K562 (cell line): ENCODE data around the gene TSPAN3. TPM values are rescaled to one million over a fixed set of nuclear protein-coding genes. Genes with fewer than 3 reads are reported as not detected.

Experiments
- ATAC-seq: fragments of 200-7000 bp; cut with Tn5 transposase; 3 replicates; pipeline ENCODE4 v1.9.1; 2020; ENCODE audit warnings: moderate library complexity
- BruUV-seq: library from RNA; stranded (reverse); fragments of 400-500 nt; replicated peaks from 2 replicates; lab custom pipeline; 2021; lab: Mats Ljungman, UMichigan
- CTCF ChIA-PET: fragments of 300-600 bp; formaldehyde crosslinking; extraction: SDS; loops from one replicate; lab custom pipeline; 2021; ENCODE audit warnings: low intra/inter-chr PET ratio; lab: Yijun Ruan, JAX
- POLR2A ChIA-PET: fragments of 300-600, 350-650 bp; sonication (Branson Sonifier 250); formaldehyde crosslinking; extraction: SDS; loops from one replicate; lab custom pipeline; 2021; ENCODE audit warnings: antibody characterized with exemption, inconsistent platforms; lab: Yijun Ruan, JAX
- DNase-seq, 4 experiments: peaks; one replicate each; pipeline versions ENCODE4 v3.0.0 to v3.0.0-alpha.2; 2011 to 2018; ENCODE audit warnings: low spot score in 3 of 4, mixed read lengths in 3 of 4; ENCODE audit errors: extremely low read depth in 1 of 4
- FAIRE-seq: peaks from 2 replicates; lab custom pipeline; 2011; peaks lifted over from hg19 to GRCh38; lab: Jason Lieb, UNC
- H2AFZ ChIP-seq: 2 replicates; pipeline ENCODE4 v1.6.0; 2011; ENCODE audit warnings: low read depth, low read length, control low read depth, inconsistent platforms
- H3K27ac ChIP-seq: fragments of 200-600 bp; 3 replicates; pipeline ENCODE4 v1.8.0; 2011; ENCODE audit warnings: low read depth, mild to moderate bottlenecking, control low read depth, inconsistent platforms, low read length, moderate library complexity, mixed read lengths; ENCODE audit errors: extremely low read depth
- H3K27me3 ChIP-seq, 2 experiments: fragments of 300-600 bp in 1 of 2; 2 replicates in 1 of 2; 3 replicates in 1 of 2; pipeline versions ENCODE4 v1.6.0 to v1.8.0; 2011; ENCODE audit warnings: inconsistent platforms in 2 of 2, low read length in 2 of 2, mild to moderate bottlenecking in 1 of 2, mixed read lengths in 1 of 2, moderate library complexity in 1 of 2; ENCODE audit not compliant: control insufficient read depth in 2 of 2, insufficient read depth in 2 of 2
- H3K36me3 ChIP-seq: fragments of 300-600 bp; 3 replicates; pipeline ENCODE4 v1.8.0; 2011; ENCODE audit warnings: mild to moderate bottlenecking, low read length, inconsistent platforms; ENCODE audit not compliant: control insufficient read depth, insufficient read depth
- H3K4me1 ChIP-seq, 2 experiments: fragments of 200-600 bp in 1 of 2; replicated peaks in 1 of 2; 2 replicates in 1 of 2; 3 replicates in 1 of 2; pipeline versions ENCODE4 v1.5.1 to v1.8.0; 2011; ENCODE audit warnings: inconsistent platforms in 2 of 2, low read length in 2 of 2, mild to moderate bottlenecking in 1 of 2, mixed read lengths in 1 of 2, moderate library complexity in 1 of 2; ENCODE audit not compliant: control insufficient read depth in 2 of 2, insufficient read depth in 2 of 2
- H3K4me2 ChIP-seq: 2 replicates; pipeline ENCODE4 v1.6.1; 2011; ENCODE audit warnings: low read length, control low read depth, inconsistent platforms, mixed read lengths; ENCODE audit not compliant: insufficient read depth
- H3K4me3 ChIP-seq: fragments of 200-600 bp; sonication (generic), shearing (Covaris generic); 2 replicates; pipeline ENCODE4 v1.5.1; 2016; ENCODE audit warnings: control low read depth, inconsistent platforms
- H3K79me2 ChIP-seq: fragments of 200-600 bp; 3 replicates; pipeline ENCODE4 v1.8.0; 2011; ENCODE audit warnings: low read length, inconsistent platforms; ENCODE audit not compliant: control insufficient read depth, insufficient read depth
- H3K9ac ChIP-seq, 2 experiments: 2 replicates each; pipeline versions ENCODE4 v1.6.0 to v1.6.1; 2011; ENCODE audit warnings: low read depth in 2 of 2, low read length in 2 of 2, control low read depth in 1 of 2, inconsistent platforms in 1 of 2, mild to moderate bottlenecking in 1 of 2, mixed read lengths in 1 of 2; ENCODE audit not compliant: insufficient read depth in 1 of 2
- H3K9me1 ChIP-seq: one replicate; pipeline ENCODE4 v1.6.0; 2011; ENCODE audit warnings: inconsistent platforms, mild to moderate bottlenecking, low read length, moderate library complexity; ENCODE audit not compliant: control insufficient read depth, insufficient read depth
- H3K9me3 ChIP-seq: replicated peaks from 2 replicates; pipeline ENCODE4 v1.5.1; 2011; ENCODE audit warnings: low read depth, low read length, inconsistent platforms; ENCODE audit not compliant: control insufficient read depth, insufficient read depth
- H4K20me1 ChIP-seq: replicated peaks from 2 replicates; pipeline ENCODE4 v1.6.1; 2011; ENCODE audit warnings: low read length, inconsistent platforms, mixed read lengths; ENCODE audit not compliant: control insufficient read depth, insufficient read depth
- BHLHE40 ChIP-seq: IDR thresholded peaks from 2 replicates; pipeline ENCODE4 v1.6.1; 2011; ENCODE audit warnings: low read length, improper control_type of control experiment
- LEF1 ChIP-seq: fragments of 450-650 bp; IDR thresholded peaks from 2 replicates; pipeline ENCODE4 v1.6.1; 2016; ENCODE audit warnings: mild to moderate bottlenecking
- MAZ ChIP-seq, 2 experiments: fragments of 450-650 bp in 1 of 2; sonication (generic) in 1 of 2; formaldehyde crosslinking; IDR thresholded peaks in 1 of 2; conservative IDR thresholded peaks in 1 of 2; 2 replicates each; pipeline versions ENCODE4 v1.4.0 to v1.5.0; 2020; ENCODE audit warnings: mild to moderate bottlenecking in 1 of 2, missing genetic modification reagents in 1 of 2
- NFE2L1 ChIP-seq: fragments of 450-650 bp; IDR thresholded peaks from 2 replicates; pipeline ENCODE4 v1.6.1; 2016; ENCODE audit warnings: missing genetic modification characterization, low read depth, mild to moderate bottlenecking, missing compliant biosample characterization, moderate library complexity, borderline replicate concordance
- NFYB ChIP-seq: IDR thresholded peaks from 2 replicates; pipeline ENCODE4 v1.6.1; 2011; ENCODE audit warnings: mild to moderate bottlenecking, moderate library complexity; ENCODE audit not compliant: insufficient read length; ENCODE audit errors: extremely low read depth
- POLR2G ChIP-seq: fragments of 200-400 bp; formaldehyde crosslinking; IDR thresholded peaks from 2 replicates; pipeline ENCODE4 v1.6.1; 2017; ENCODE audit warnings: low read depth, mild to moderate bottlenecking, antibody characterized with exemption, low read length, moderate library complexity
- RAD21 ChIP-seq, 2 experiments: fragments of 250-450 bp in 1 of 2; fragments of 450-650 bp in 1 of 2; sonication (Bioruptor Pico) in 1 of 2; formaldehyde crosslinking in 1 of 2; IDR thresholded peaks in 1 of 2; conservative IDR thresholded peaks in 1 of 2; 2 replicates each; pipeline versions ENCODE4 v1.4.0 to v1.8.0; 2020 to 2022; ENCODE audit warnings: mild to moderate bottlenecking in 2 of 2, moderate library complexity in 1 of 2
- STAT5A ChIP-seq: IDR thresholded peaks from 2 replicates; pipeline ENCODE4 v1.6.1; 2012; ENCODE audit warnings: low read length, inconsistent platforms, borderline replicate concordance
- ZNF3 ChIP-seq: fragments of 250-450 bp; sonication (Bioruptor Pico); IDR thresholded peaks from 2 replicates; pipeline ENCODE4 v1.5.0; 2021; ENCODE audit warnings: mild to moderate bottlenecking, moderate library complexity
- WGBS: fragments of 100-300 bp; shearing (Covaris generic); methylation state at CpG from one replicate; pipeline ENCODE4 v1.1.6; 2016; ENCODE audit warnings: low coverage, mixed read lengths; ENCODE audit not compliant: insufficient coverage; ENCODE audit errors: missing lambda C conversion rate; 5-methylcytosine and 5-hydroxymethylcytosine counted together
- in situ Hi-C: fragments of 300-500 bp; cut with MboI; formaldehyde crosslinking; loops from 4 replicates; pipeline ENCODE4 v1.15.0; 2018; ENCODE audit warnings: inconsistent platforms, mixed read lengths
- intact Hi-C: fragments of 100-400 bp; cut with micrococcal nuclease; formaldehyde crosslinking; loops from 2 replicates; pipeline ENCODE4 v1.14.2; 2022
- polyA plus RNA-seq, 8 experiments: library from polyadenylated mRNA; depleted of rRNA in 4 of 8; stranded (reverse) in 5 of 8; unstranded in 3 of 8; fragments of >200 nt; fragmentation: Nextera tagmentation in 2 of 8; fragmentation: Illumina TruSeq in 1 of 8; extraction: Ambion mirVana in 2 of 8; extraction: Trizol in 1 of 8; gene quantifications; 2 replicates each; pipeline versions ENCODE4 v1.2.1 to v1.2.3, GENCODE V29; 2011 to 2014; ENCODE audit warnings: inconsistent platforms in 1 of 8, missing spikeins in 1 of 8
- total RNA-seq, 7 experiments: library from RNA; depleted of rRNA in 6 of 7; stranded (reverse); fragments of >200 nt in 6 of 7; fragmentation: Illumina TruSeq in 2 of 7; extraction: Trizol in 2 of 7; gene quantifications; 2 replicates each; pipeline versions ENCODE4 v1.2.1 to v1.2.3, GENCODE V29; 2011 to 2021; ENCODE audit warnings: low replicate concordance in 1 of 7
- TF ChIP-seq, protein P1 (sequence below), 2 experiments: fragments of 250-450 bp in 1 of 2; fragments of 450-650 bp in 1 of 2; sonication (Bioruptor Pico) in 1 of 2; IDR thresholded peaks; 2 replicates each; pipeline versions ENCODE4 v1.6.1 to v1.8.0; 2016 to 2021; ENCODE audit warnings: mild to moderate bottlenecking in 2 of 2, moderate library complexity in 2 of 2, missing compliant biosample characterization in 1 of 2, missing genetic modification characterization in 1 of 2
- TF ChIP-seq, protein P2 (sequence below): sonication (generic); formaldehyde crosslinking; IDR thresholded peaks from 2 replicates; pipeline ENCODE4 v1.9.0; 2022; ENCODE audit warnings: mild to moderate bottlenecking, missing genetic modification reagents

The TSPAN3 gene
- total and polyA plus RNA-seq, 9 of the 15 experiments (the other 6 are each of a cell fraction or from before 2014, with no cell fraction given): 14.3 to 144 (median 71.1) TPM

DNA sequence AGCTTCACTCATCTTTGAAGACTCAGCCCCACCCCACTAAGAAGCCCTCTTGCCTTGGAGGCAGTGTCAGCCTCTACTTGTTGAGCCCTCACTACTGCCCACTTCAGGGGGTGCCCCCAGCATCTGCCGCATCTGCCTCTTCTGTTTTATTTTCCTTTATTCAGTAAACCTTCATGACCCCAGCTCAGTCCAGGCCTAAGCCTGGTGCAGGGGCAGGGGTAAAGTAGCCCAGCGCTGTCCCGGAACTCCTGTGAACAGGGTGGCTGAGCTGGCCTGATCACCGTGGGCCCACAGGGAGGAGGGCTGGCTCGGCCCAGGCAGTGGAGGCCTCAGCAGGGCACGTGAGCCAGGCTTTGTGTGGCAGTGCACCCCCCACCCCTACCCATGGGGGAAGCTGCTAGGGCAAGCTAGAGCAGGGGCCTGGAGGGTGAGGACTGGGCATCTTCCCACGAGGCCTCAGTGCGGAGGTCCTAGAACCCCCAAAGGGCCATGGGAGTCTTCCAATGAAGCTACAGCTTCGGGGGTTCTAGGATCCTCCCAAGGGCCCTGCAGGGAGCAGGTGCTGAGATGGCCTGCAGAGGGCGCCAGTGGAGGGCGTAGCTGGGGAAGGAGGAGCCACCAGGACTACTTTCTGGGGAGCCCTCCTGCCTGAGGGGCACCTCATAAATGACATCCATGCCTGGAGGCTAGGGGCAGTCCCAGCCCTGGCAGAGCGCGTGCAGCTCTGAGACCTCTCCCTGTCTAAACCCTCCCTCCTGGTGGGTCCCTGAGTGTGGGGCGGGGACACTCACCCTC, 36.0 kb downstream of the TSPAN3 start:
- peak; percentile 52 to 66 (median 58) for DNase-seq
- Histone ChIP-seq H3K36me3 (0 out of 3 replicates have a peak, but pooled peaks cover 4% of the 10 kb centered on the region), H3K79me2 (no peaks in the 10 kb centered on the region), H3K4me1 (peaks cover 0 to 37% of the 10 kb centered on the region in 2 experiments; a peak in 1 of 5 replicates), H3K27ac (no peak overlapping the region), H3K4me2 (no peak overlapping the region), H3K27me3 (no peaks in the 10 kb centered on the region), H3K4me3 (no peak overlapping the region), H3K9ac (peak overlapping the region in 1 of 2 experiments; percentile 3; a peak in 1 of 4 replicates), H2AFZ (no peak overlapping the region), H4K20me1 (no peaks in the 10 kb centered on the region), H3K9me1 (peaks cover 4% of the 10 kb centered on the region), H3K9me3 (no peaks in the 10 kb centered on the region)
- FAIRE-seq: no peak
- intact Hi-C loops (no loop called here), in situ Hi-C loops (no loop called here)
- no TSS peak for BruUV-seq
- POLR2A ChIA-PET: interaction anchor here (0.6 to 1.6 kb wide), 5 partner anchors 9 to 598 kb away, joined by 3 to 4 read pairs (median 3); no protein-coding TSS in a partner anchor
- ATAC-seq: peak; percentile 82
- 36% methylated on average over 13 of the region's 14 CpGs for WGBS
- CTCF ChIA-PET: interaction anchor here (0.5 kb wide), 1 partner anchor 598 kb away, joined by 5 read pairs; the partner anchor contains the start of gene LINGO1
- TF ChIP-seq LEF1: no peak
- TF ChIP-seq, protein P1, sequence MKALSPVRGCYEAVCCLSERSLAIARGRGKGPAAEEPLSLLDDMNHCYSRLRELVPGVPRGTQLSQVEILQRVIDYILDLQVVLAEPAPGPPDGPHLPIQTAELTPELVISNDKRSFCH (CRISPR knock-in tag; IDR thresholded peaks at IDR 0.05): no peak
- TF ChIP-seq, protein P1 (tag; IDR thresholded peaks at IDR 0.05): no peak
- TF ChIP-seq ZNF3 (CRISPR knock-in tag): no peak
- TF ChIP-seq NFYB: no peak
- TF ChIP-seq BHLHE40: 0 out of 2 replicates have a peak, but pooled peaks have one; percentile 12
- TF ChIP-seq MAZ (CRISPR knock-in tag; conservative IDR thresholded peaks at IDR 0.05 in 1 of 2, IDR thresholded peaks at IDR 0.05 in 1 of 2): 0 out of 4 replicates have a peak, but pooled peaks of 1 of the 2 experiments have one; percentile 26
- no peak for TF ChIP-seq STAT5A
- TF ChIP-seq RAD21 (CRISPR knock-in tag; conservative IDR thresholded peaks at IDR 0.05 in 1 of 2, IDR thresholded peaks at IDR 0.05 in 1 of 2): peak in 1 of 2 experiments; percentile 60; a peak in 2 of 4 replicates
- TF ChIP-seq, protein P2, sequence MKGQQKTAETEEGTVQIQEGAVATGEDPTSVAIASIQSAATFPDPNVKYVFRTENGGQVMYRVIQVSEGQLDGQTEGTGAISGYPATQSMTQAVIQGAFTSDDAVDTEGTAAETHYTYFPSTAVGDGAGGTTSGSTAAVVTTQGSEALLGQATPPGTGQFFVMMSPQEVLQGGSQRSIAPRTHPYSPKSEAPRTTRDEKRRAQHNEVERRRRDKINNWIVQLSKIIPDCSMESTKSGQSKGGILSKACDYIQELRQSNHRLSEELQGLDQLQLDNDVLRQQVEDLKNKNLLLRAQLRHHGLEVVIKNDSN: 0 out of 2 replicates have a peak, but pooled peaks have one; percentile 32
- no peak for TF ChIP-seq NFE2L1 (tag)
- 0 out of 2 replicates have a peak, but pooled peaks have one; percentile 39 for TF ChIP-seq POLR2G
